GM13977 (cell line): Measurements from ENCODE around the gene DAB2.

Source experiments
- DNase-seq: peaks from one replicate; pipeline ENCODE4 v3.0.0; 2012; ENCODE audit warnings: low spot score
- CTCF ChIP-seq: IDR thresholded peaks from 2 replicates; pipeline ENCODE4 v1.5.1; 2012; ENCODE audit warnings: mild to moderate bottlenecking, control low read depth; ENCODE audit not compliant: insufficient read depth; ENCODE audit errors: extremely low read depth, missing control alignments
- in situ Hi-C: fragments of 300-500 bp; cut with MboI; formaldehyde crosslinking; loops from one replicate; pipeline ENCODE4 v1.12.0; 2022; ENCODE audit warnings: low sequenced_read_pairs, low pct_unique_long_range_greater_than_20kb, mixed read lengths, inconsistent platforms; ENCODE audit not compliant: unreplicated experiment

The DAB2 gene

GRCh38 chr5:39466846-39467245, 42.1 kb upstream of the DAB2 start:
- TF ChIP-seq CTCF = no peak
- DNase-seq = no peak
- in situ Hi-C loops = no loop called here

GRCh38 chr5:39465843-39466242, 41.1 kb upstream of the DAB2 start:
- TF ChIP-seq CTCF = no peak
- no peak for DNase-seq
- in situ Hi-C loops = no loop called here

GRCh38 chr5:39465097-39465496, 40.3 kb upstream of the DAB2 start:
- in situ Hi-C loops = no loop called here
- no peak for TF ChIP-seq CTCF
- no peak for DNase-seq

- TF ChIP-seq CTCF = no peak
- in situ Hi-C loops = no loop called here
- DNase-seq = no peak
These were observed 39.3 kb upstream of the DAB2 start for GRCh38 chr5:39464088-39464487.

- in situ Hi-C loops = no loop called here
- no peak for TF ChIP-seq CTCF
- DNase-seq = no peak
These were observed 37.4 kb upstream of the DAB2 start for GRCh38 chr5:39462211-39462610.

GRCh38 chr5:39461007-39461682, 36.4 kb upstream of the DAB2 start:
- DNase-seq = no peak
- TF ChIP-seq CTCF = no peak
- in situ Hi-C loops = no loop called here
